GM10847 (cell line): ENCODE measurements around the gene MTARC2.

Experiments used
- POLR2A ChIP-seq: IDR thresholded peaks from 2 replicates; pipeline ENCODE4 v1.6.1; 2011; ENCODE audit not compliant: insufficient read length; ENCODE audit errors: extremely low read depth

The MTARC2 gene

DNA sequence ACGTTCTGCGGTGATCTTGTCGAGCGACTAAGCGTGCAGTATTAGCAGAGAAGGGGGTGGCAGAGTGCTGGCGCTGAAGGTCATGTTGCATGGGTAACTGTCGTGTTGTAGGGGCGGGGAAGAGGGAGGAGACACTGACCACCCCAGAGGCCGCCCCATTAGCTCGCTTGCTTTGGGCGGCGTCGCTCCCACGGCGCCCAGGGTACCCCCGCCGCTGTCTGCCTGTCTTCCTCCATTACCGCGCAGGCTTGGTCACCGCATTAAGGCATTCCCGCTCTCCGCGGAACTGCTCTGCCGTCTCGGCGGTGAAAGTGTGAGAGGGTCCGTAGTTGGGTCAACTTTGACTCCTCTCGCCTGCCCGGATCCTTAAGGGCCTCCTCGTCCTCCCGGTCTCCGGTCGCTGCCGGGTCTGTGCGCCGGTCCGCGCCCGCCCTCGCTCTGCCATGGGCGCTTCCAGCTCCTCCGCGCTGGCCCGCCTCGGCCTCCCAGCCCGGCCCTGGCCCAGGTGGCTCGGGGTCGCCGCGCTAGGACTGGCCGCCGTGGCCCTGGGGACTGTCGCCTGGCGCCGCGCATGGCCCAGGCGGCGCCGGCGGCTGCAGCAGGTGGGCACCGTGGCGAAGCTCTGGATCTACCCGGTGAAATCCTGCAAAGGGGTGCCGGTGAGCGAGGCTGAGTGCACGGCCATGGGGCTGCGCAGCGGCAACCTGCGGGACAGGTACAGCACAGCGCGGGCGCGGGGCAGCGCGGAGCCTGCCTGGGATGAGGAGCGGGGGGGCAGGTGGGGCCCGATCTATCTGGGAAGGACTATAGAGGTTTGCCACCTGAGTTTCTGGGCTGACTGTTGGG is at the start of gene MTARC2:
TSS of gene MTARC2 (plus strand) at position 234 of the 846 bp plus-strand sequence. CDS start at position 444, 210 bp downstream.
- TF ChIP-seq POLR2A: peak; percentile 46

DNA sequence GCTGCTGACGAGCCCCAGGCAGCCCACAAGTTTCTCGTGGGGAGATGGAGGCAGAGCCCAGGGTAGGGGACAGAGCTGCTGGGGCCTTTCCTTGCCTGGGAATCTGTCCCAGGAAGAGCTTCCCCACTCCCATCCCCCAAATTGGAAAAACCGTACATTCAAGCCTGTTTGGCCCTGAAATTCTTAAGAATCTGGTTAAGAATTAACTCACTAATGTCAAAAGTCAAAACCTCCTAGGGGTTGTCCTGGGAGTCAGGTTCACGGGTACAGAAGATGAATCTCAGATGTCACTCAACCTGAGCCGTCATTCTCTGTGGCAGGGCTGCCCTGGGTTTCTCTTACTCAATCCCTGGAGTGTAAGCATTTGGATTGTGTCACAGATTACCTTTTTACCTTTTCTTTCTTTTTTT is 49.5 kb upstream of the MTARC2 start:
- no peak for TF ChIP-seq POLR2A

DNA sequence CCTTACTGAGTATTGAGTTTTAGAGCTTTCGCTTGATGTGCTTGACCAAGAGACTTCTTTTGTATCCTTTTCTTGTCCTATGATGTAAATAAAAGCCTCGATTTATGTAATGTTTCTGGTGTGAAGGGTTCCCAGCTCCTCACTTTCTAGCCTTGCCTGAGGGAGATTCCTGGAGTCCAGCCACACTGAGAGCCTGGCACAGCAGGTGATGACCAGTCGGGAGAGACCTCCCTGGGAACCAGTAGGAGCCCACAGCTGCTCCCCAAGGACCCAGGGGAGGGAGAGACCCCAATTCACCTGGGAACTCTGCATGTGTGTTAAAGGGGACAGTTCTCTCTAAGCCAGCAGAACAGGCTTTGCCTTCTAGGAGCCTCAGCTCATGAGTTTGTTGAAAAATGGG is 49.1 kb upstream of the MTARC2 start:
- no peak for TF ChIP-seq POLR2A

DNA sequence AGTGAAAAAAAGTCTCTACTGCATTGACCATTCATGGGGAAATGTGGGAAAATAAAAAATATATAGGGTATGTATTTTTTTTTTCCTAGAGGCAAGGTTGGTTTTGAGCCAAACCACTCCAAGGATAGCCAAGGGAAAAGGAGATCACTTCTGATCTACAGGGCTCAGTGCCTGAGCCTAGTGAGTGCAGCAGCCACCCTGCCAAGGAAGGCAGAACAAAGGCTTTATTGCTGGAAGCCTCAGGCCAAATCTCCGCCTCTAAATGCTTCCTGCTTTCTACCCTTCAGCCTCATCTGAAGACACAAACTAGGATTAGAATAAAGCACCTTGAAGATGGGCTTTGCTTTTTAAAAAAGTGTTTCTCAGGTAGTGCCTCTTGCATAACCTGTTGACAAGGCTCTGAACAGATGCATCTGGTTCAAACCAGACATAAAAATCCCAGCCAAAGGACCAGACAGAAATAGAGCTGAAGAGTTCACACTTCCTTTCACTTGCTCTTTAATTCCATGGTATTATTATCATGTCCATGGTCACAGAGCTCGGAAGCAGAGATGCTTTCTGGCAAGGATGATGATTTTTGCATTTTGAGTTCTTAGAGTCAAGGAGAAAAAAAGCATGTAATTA is 47.5 kb upstream of the MTARC2 start:
- TF ChIP-seq POLR2A: no peak

DNA sequence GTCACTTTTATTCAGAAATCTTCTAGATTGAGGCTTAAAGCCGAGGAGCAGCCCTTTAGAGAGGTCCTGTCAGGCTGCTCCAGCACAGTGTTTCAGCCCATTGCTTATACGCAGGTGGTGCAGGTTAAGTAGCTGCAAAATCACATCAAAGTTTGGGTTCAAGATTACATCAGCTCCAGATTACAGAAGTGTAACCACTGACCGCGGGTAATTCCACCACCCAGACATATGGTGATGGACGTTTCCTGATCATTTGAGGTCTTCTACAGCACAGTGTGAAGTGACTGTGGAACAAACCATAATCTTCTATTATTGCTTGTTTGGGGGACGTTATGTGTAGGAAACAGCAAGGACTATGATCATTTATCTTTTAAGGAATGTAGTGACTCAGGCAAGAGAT is 46.1 kb upstream of the MTARC2 start:
- TF ChIP-seq POLR2A: no peak

DNA sequence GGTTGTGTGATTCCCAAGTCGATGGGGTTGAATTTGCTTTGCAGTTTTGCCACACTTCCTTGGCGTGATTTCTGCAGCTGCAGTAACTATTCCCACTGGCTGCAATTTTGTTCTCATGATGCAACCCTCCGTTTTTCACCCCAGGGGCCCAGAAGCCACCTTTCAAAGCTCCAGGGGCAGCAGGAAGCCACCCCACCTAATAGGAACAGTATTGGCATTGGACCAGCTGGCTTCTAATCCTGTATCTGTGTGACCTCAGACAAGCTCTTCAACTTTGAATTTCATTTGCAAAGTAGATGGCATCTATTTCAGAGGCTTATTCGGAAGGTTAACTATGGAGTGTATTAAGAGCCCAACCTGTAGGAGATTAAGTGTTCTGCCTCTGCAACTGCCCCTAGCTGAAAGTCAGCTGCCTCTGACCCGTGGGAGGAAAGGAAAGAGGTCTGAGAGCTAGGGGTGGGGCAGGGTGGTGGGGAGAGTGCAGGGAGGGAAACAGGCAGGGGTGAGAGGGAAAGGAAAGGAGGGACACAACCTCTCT is 45.3 kb upstream of the MTARC2 start:
- TF ChIP-seq POLR2A: no peak

DNA sequence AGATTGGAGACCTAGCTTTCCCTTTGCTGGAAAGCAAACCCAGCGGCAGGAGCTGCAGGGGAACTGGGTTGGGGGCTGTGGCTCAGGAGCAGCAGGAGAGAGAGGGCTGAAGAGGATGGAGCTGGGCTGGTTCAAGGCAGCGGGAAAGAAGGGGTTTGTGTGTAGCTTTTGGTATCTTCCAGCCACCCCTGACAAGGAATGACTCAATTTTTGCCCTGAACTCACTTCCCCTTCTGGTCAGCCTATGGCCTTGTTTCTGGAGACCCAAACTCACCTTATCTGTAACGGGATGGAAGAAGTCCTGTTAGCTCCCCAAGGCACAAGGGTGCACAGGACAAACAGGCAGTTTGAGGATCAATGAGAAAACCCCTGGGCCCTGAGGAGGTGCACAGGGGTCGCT is 44.8 kb upstream of the MTARC2 start:
- TF ChIP-seq POLR2A: no peak

DNA sequence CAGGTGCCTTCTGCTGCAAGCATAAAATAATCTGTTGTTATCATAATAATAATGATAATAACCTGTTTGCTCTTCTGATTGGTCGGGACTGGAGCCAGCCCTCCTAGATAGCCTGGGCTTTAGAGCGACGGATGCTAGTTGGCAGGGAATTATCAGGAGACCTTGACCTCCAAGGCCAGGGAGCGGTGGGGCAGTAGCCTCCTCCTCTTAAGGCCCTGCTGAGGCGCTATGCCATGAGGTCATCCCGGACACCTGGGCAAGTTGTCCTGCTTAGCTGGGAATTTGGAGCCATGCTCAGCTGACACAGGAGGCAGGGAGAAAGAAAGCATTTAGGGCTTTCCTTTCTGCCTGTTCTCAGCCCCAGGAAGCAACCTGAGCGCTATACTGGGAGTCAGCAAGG is 42.3 kb upstream of the MTARC2 start:
- no peak for TF ChIP-seq POLR2A

DNA sequence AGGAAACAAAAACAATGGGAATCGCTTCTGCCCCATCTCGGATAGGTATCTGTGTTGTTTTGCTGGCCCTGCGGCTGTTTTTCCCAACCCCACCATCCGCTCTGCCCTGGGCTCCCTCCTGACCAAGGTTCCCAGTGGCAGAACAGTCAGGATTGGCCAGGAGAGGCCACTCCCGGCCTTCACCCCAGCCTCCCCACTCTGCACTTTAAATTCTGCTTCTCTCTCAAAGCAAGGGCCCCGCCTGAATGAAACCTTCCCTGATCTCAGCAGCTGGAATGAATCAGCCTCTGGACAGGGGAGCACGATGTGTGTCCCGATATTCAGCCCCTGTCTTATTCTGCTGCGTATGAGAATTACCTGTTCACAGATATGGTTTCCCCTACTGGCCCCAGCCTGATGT is 41.6 kb upstream of the MTARC2 start:
- TF ChIP-seq POLR2A: no peak

DNA sequence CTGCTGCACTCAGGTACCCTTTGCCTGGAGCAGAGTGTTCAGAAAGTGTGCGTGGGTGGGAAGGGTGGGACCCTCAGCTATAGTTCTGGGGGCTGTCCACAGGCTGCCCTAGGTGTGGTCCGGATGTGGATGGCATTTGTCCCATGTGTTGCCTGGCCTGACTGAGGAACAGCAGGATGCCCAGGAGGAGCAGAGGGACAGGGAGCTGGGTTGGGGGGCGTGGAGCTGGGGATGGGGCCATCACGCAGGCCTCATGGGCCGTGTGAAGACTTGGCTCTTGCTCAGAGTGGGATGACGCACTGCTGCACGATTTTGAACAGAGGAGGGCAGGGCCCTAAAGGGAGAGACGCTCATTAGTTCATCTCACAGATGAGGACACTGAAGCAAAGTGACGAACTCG is 41.0 kb upstream of the MTARC2 start:
- no peak for TF ChIP-seq POLR2A

DNA sequence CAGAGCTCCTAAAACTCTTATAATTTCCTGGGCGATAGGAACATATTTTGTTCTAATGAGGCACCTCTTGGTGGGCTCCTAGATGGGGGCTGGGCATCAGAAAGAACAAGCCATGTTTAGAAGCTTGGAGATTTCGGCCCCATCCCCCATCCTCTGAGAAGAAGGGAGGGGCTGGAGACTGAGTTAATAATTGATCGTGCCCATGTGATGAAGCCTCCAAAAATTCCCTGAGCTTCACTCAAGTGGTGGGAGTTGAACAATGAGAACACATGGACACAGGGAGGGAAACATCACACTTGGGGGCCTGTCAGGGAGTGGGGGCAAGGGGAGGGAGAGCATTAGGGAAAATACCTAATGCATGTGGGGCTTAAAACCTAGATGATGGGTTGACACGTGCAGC is 39.9 kb upstream of the MTARC2 start:
- no peak for TF ChIP-seq POLR2A

DNA sequence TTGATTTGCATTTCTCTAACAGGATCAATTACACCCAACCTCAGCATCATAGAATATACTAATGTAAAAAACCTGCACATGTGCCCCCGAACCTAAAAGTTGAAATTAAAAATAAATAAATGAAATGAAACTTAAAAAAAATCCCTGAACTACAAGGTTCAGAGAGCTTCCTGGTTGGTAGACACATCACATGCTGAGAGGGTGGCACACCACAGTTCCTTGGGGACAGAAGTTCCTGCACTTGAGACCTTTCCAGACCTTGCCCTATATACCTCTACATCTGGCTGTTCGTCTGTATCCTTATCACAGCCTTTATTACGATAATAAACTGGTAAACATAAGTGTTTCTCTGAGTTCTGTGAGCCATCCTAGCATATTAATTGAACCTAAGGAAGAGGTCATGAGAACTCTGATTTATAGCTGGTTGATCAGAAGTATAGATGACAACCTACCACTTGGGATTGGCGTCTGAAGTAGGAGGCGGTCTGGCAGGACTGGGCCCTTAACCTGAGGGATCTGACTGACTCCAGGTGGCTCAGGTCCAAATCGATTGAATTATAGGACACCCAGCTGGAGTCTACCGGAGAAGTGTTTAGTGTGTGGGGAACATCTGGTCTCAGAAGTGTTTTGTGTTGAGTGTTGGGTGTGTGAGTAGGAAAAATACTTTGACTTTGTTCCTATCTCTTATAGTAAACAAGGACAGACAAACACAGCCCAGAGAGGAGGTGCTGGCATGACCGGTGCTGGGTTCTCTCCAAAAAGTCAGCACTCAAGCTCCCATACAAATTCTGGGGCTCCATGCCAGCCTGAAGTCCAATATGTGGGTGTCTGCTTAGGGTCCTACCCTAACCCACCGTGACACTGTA is 39.0 kb upstream of the MTARC2 start:
- TF ChIP-seq POLR2A: no peak

DNA sequence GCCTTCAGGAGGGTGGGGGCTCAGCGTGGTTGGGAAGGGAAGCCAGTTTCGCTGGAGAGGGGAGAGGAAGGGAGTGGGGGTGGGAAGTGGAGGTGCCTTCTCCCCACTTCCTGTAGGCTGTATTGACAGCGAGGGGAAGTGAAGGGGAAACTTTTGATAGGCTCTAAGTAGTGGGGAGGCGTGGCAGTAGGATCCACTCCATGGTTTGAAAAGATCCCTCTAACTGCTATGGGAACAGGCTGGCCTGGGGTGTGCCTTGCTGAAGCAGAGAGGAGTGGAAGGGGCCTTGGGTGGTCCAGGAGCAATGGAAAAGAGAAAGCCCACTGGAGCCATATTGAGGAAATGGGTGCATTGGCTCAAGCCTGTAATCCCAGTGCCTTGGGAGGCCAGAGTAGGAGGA is 37.8 kb upstream of the MTARC2 start:
- no peak for TF ChIP-seq POLR2A

DNA sequence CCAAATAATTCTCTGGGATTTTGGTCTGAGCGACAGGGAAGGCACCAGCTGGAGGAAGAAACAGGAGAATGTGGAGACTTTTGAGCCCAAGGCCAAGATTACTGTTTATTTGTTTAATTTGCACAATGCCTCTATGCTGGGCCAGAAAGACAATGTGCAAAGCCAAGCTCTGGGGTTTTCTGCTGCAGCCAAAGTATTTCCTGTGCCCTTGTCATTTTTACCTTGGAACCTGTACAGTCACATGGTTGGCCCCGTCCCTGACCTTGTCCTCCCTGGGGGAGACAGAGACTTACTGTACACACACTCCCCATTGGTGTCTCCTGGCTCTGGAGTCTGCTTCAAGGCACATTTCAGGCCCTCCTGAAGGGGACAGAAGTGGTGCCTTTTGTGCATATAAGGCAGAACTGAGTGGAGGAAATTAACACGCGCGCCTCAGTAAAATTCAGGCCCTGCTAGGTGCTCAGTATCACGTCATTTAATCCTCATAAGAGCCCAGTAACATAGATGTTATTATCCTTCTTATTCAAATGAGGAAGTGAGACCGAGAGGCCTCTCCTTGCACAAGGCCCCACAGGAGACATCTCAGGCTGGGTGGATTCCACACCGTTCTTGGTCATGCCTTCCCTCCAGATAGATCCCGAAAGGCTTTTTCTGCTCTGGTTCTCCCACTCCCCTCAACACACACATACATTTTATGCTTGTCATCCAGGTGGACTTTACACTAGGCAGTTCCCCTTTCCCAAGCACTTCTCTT is 36.9 kb upstream of the MTARC2 start:
- TF ChIP-seq POLR2A: no peak
